Activated CD8-positive, alpha-beta memory T cell treated with anti-CD3 and anti-CD28 coated beads, Interleukin-2, amount 50 U/mL, for 4 hours (primary cell): ENCODE measurements around the gene AJM1.

Experiments used
- DNase-seq: peaks from one replicate; pipeline ENCODE4 v3.0.0-alpha.2; 2020

AJM1 gene

GRCh38 chr9:136846376-136847087 is 4.3 kb downstream of the AJM1 start:
- no peak for DNase-seq

- DNase-seq: no peak
Observed at GRCh38 chr9:136847088-136847825, 5.0 kb downstream of the AJM1 start.

GRCh38 chr9:136847826-136848392 is 5.6 kb downstream of the AJM1 start:
- peak; percentile 71 for DNase-seq

GRCh38 chr9:136848393-136849037 is 6.2 kb downstream of the AJM1 start:
- DNase-seq: peak; percentile 33

GRCh38 chr9:136849038-136849959 is 7.0 kb downstream of the AJM1 start, which contains the start of gene PHPT1:
Gene PHPT1, plus strand, starts transcription at chr9:136849409. Its CDS starts 22 bp downstream, at chr9:136849431.
- peak; percentile 95 for DNase-seq

GRCh38 chr9:136849960-136850865 is 7.9 kb downstream of the AJM1 start:
- DNase-seq: no peak

GRCh38 chr9:136850866-136851775 is 8.8 kb downstream of the AJM1 start:
- DNase-seq: no peak

GRCh38 chr9:136851941-136852663 is 9.8 kb downstream of the AJM1 start, which contains the start of gene MAMDC4:
Gene MAMDC4, plus strand, starts transcription at chr9:136852346. Its CDS starts 71 bp downstream, at chr9:136852417.
- no peak for DNase-seq

- DNase-seq: peak; percentile 15
Observed at GRCh38 chr9:136852664-136853595, 10.7 kb downstream of the AJM1 start.

GRCh38 chr9:136853596-136854112 is 11.4 kb downstream of the AJM1 start:
- peak; percentile 16 for DNase-seq

GRCh38 chr9:136854113-136854841 is 12.0 kb downstream of the AJM1 start:
- DNase-seq: peak; percentile 14

GRCh38 chr9:136854842-136855460 is 12.7 kb downstream of the AJM1 start:
- DNase-seq: peak; percentile 15

GRCh38 chr9:136855461-136856078 is 13.3 kb downstream of the AJM1 start:
- no peak for DNase-seq

- DNase-seq: no peak
Observed at GRCh38 chr9:136856079-136856476, 13.8 kb downstream of the AJM1 start.

- DNase-seq: peak; percentile 15
Observed at GRCh38 chr9:136856541-136857141, 14.4 kb downstream of the AJM1 start.

- DNase-seq: peak; percentile 16
Observed at GRCh38 chr9:136857166-136857565, 14.9 kb downstream of the AJM1 start.
